OCI-LY3 (cell line): ENCODE results near the gene TPRG1.

Source experiments
- H2AFZ ChIP-seq: fragments of 200-600, 300-600 bp; shearing (Covaris generic); 2 replicates; pipeline ENCODE4 v1.6.0; 2014; ENCODE audit warnings: antibody characterized with exemption, low read depth, low read length
- H3K27ac ChIP-seq: fragments of 200-600, 300-600 bp; sonication (generic); 2 replicates; pipeline ENCODE4 v1.5.1; 2014; ENCODE audit warnings: mild to moderate bottlenecking, low read length, moderate library complexity, mixed read lengths
- H3K27me3 ChIP-seq: fragments of 200-600, 300-600 bp; sonication (generic); 2 replicates; pipeline ENCODE4 v1.6.1; 2014; ENCODE audit warnings: low read depth, low read length, mixed read lengths
- H3K36me3 ChIP-seq: fragments of 200-600, 300-600 bp; sonication (generic); replicated peaks from 2 replicates; pipeline ENCODE3; 2014; ENCODE audit warnings: low read depth, low read length, mixed read lengths
- H3K4me1 ChIP-seq: fragments of 300-600, 200-600 bp; sonication (generic); 2 replicates; pipeline ENCODE4 v1.6.1; 2014; ENCODE audit warnings: low read length, mixed read lengths
- H3K4me2 ChIP-seq: fragments of 200-600, 300-600 bp; sonication (generic); 2 replicates; pipeline ENCODE4 v1.6.1; 2014; ENCODE audit warnings: low read length, mixed read lengths
- H3K4me3 ChIP-seq: fragments of 300-600, 200-600 bp; sonication (generic); 2 replicates; pipeline ENCODE4 v1.5.1; 2014; ENCODE audit warnings: antibody characterized with exemption, mild to moderate bottlenecking, low read length, moderate library complexity
- H3K79me2 ChIP-seq: fragments of 300-600, 200-600 bp; shearing (Covaris generic); 2 replicates; pipeline ENCODE4 v1.6.1; 2014; ENCODE audit warnings: mild to moderate bottlenecking, low read length, mixed read lengths
- H3K9ac ChIP-seq: fragments of 300-600, 200-600 bp; shearing (Covaris generic); 2 replicates; pipeline ENCODE4 v1.6.0; 2014; ENCODE audit warnings: mild to moderate bottlenecking, low read length, moderate library complexity
- H3K9me3 ChIP-seq: fragments of 200-600, 300-600 bp; shearing (Covaris generic); 2 replicates; pipeline ENCODE4 v1.6.1; 2014; ENCODE audit warnings: low read length, mixed read lengths; ENCODE audit not compliant: insufficient read depth
- H4K20me1 ChIP-seq: fragments of 200-600, 300-600 bp; sonication (generic); 2 replicates; pipeline ENCODE4 v1.6.1; 2016; ENCODE audit warnings: low read length, mixed read lengths; ENCODE audit not compliant: insufficient read depth
- EZH2phosphoT487 ChIP-seq: fragments of 200-600 bp; shearing (Covaris generic); IDR thresholded peaks from 2 replicates; pipeline ENCODE4 v1.6.1; 2018; ENCODE audit warnings: antibody characterized with exemption, mixed run types, low read depth
- TF ChIP-seq, protein P1 (sequence below): fragments of 200-600, 300-600 bp; sonication (generic); IDR thresholded peaks from 2 replicates; pipeline ENCODE4 v1.5.1; 2014; ENCODE audit warnings: antibody characterized with exemption, low read length, low read depth

TPRG1 gene

DNA sequence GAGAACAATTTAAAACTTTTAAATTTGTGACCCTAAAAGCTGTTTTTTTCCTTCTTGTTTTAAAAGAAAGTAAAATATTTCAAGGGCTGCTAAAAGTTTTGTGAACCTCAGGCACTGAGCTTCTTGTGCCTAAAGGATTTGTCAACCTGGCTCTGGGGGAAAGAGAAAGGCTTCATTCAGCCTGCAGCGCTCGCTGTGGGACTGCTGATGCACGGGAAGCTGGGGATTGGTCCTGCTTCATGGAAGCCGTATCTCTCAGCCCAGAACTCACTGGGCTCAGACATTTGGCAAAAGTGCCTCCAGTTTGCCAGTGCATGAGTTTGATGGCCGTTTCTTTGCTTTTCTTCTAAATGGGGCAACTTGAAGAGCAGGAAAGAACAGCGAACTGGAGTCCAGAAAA, 30.8 kb downstream of the TPRG1 start:
- Histone ChIP-seq H4K20me1 (no peaks in the 10 kb centered on the region), H3K9me3 (no peaks in the 10 kb centered on the region), H3K27ac (no peak overlapping the region), H3K4me1 (peaks cover 3% of the 10 kb centered on the region; the same call in 1 of the 2 replicates), H2AFZ (no peak overlapping the region), H3K9ac (no peak overlapping the region), H3K36me3 (no peaks in the 10 kb centered on the region), H3K4me2 (no peak overlapping the region), H3K79me2 (no peaks in the 10 kb centered on the region), H3K27me3 (peaks cover 5% of the 10 kb centered on the region; the same call in 1 of the 2 replicates), H3K4me3 (no peak overlapping the region)
- TF ChIP-seq EZH2phosphoT487, result no peak
- TF ChIP-seq, protein P1, sequence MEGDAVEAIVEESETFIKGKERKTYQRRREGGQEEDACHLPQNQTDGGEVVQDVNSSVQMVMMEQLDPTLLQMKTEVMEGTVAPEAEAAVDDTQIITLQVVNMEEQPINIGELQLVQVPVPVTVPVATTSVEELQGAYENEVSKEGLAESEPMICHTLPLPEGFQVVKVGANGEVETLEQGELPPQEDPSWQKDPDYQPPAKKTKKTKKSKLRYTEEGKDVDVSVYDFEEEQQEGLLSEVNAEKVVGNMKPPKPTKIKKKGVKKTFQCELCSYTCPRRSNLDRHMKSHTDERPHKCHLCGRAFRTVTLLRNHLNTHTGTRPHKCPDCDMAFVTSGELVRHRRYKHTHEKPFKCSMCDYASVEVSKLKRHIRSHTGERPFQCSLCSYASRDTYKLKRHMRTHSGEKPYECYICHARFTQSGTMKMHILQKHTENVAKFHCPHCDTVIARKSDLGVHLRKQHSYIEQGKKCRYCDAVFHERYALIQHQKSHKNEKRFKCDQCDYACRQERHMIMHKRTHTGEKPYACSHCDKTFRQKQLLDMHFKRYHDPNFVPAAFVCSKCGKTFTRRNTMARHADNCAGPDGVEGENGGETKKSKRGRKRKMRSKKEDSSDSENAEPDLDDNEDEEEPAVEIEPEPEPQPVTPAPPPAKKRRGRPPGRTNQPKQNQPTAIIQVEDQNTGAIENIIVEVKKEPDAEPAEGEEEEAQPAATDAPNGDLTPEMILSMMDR, result no peak

DNA sequence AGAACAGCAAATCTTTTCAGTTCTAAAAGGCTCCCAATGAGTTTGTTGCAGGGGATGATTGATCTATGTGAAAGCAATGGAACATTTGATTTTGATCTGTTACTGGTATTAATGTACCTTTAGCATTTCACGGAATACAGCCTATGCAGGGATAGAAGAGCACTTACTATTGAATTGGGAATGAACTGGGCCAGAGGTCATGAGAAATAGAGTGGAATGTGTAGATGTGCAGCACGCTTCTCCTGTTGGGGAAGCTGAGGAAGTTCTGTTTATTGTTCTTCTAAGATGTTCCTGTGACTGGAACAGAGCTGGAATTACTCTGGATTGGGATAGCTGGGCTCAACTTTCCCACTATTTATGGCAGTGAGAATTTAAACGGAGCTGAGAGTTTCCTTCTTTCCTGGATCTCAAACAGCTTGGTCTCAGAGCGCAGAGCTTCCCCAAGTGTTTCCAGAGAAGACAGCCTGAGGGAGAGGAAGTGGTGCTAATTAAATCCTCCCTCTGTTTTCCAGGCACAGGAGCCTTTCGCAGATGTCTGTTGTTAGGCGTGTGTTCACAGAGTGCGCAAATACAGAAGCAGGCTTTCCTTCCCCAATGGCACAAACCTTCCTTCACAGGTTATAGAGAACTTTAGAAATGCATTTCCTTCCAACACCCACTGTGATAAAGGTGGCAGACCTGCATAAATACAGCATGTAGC, 32.5 kb downstream of the TPRG1 start:
- Histone ChIP-seq H3K27me3 (peaks cover 7% of the 10 kb centered on the region; the same call in 1 of the 2 replicates), H3K4me1 (peaks cover 3% of the 10 kb centered on the region; the same call in 1 of the 2 replicates), H2AFZ (no peak overlapping the region), H3K79me2 (no peaks in the 10 kb centered on the region), H3K9me3 (no peaks in the 10 kb centered on the region), H3K27ac (no peak overlapping the region), H3K4me3 (no peak overlapping the region), H3K36me3 (no peaks in the 10 kb centered on the region), H3K9ac (no peak overlapping the region), H3K4me2 (no peak overlapping the region), H4K20me1 (no peaks in the 10 kb centered on the region)
- no peak for TF ChIP-seq EZH2phosphoT487
- TF ChIP-seq, protein P1, result no peak

DNA sequence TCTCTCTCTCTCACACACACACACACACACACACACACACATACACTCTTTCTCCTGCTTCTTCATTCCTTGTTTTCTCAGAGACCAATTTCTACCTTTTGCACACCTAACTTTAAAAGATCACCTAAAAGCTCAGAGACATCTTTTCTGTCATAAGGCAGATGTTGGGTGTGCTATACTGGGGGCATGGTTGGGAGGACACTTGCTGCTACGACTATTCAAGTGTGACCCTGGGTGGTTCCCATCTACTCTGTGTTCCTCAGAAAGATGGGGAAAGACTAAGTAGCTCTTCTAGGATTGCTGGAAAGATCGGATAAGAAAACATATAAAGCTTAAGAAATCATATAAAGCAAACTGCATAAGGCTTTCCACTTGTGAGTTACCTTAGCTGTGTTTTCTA, 33.2 kb downstream of the TPRG1 start:
- Histone ChIP-seq H3K27me3 (peaks cover 7% of the 10 kb centered on the region; the same call in 1 of the 2 replicates), H3K9ac (no peak overlapping the region), H3K9me3 (no peaks in the 10 kb centered on the region), H3K4me1 (peaks cover 3% of the 10 kb centered on the region; the same call in 1 of the 2 replicates), H3K27ac (no peak overlapping the region), H3K4me3 (no peak overlapping the region), H2AFZ (no peak overlapping the region), H4K20me1 (no peaks in the 10 kb centered on the region), H3K79me2 (no peaks in the 10 kb centered on the region), H3K36me3 (no peaks in the 10 kb centered on the region), H3K4me2 (no peak overlapping the region)
- TF ChIP-seq, protein P1, result no peak
- TF ChIP-seq EZH2phosphoT487, result no peak

DNA sequence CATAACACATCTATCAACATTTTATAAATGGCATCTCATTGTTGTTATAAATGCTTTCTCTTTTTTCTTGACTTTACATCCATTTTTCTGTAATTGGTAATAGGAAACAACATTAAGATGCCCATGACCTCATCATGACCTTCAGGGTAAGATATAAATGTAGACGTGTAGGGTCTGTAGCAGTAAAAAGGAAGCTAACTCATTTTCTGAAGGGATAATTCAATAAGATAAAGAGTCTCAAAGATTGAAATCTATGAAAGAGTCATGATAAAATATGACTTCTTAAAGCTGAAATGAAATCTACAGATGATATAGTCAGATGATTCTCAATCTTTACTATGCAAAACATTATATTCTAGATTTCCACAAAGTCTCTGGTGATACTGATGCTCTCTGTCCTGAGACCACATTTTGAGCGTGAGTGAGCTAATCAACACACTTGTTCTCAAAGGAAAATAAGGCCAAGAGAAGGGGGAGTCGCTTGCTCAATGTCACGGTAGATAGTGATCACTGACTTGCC, 38.5 kb downstream of the TPRG1 start:
- no peak overlapping the region for H3K27ac ChIP-seq
- no peak overlapping the region for H3K9ac ChIP-seq
- TF ChIP-seq EZH2phosphoT487, result no peak
- TF ChIP-seq, protein P1, result no peak
- no peak overlapping the region for H3K4me2 ChIP-seq
- no peaks in the 10 kb centered on the region for H4K20me1 ChIP-seq
- H3K4me1 ChIP-seq, result no peaks in the 10 kb centered on the region
- no peak overlapping the region for H3K4me3 ChIP-seq
- no peaks in the 10 kb centered on the region for H3K79me2 ChIP-seq
- H3K27me3 ChIP-seq, result 0 out of 2 replicates have a peak, but pooled peaks cover 2% of the 10 kb centered on the region
- no peaks in the 10 kb centered on the region for H3K9me3 ChIP-seq
- H3K36me3 ChIP-seq, result no peaks in the 10 kb centered on the region
- H2AFZ ChIP-seq, result no peak overlapping the region
